Measurements from ENCODE around the gene GIMAP7. TPM values are rescaled to one million over a fixed set of nuclear protein-coding genes. Genes with fewer than 3 reads are reported as not detected.

The GIMAP7 gene
- total RNA-seq, 2 experiments from 2014 or later: 48.4 to 50.7 TPM

GRCh38 chr7:150553163-150553562 lies 38.5 kb downstream of the GIMAP7 start:
- Mint-ChIP-seq H3K9me3 (peaks cover 24% of the 10 kb centered on the region), H3K4me3 (peak overlapping the region; percentile 3), H3K36me3 (ENCODE audit: low read depth) (peaks cover 92% of the 10 kb centered on the region), H3K27me3 (no peaks in the 10 kb centered on the region), H3K27ac (peak overlapping the region; percentile 98), H3K4me1 (ENCODE audit: low read depth) (peaks cover 70% of the 10 kb centered on the region)
- DNase-seq (no peak), ATAC-seq (ENCODE audit: poor library complexity) (no peak)
- no peak for TF ChIP-seq CTCF (IDR thresholded peaks at IDR 0.05)
- Histone ChIP-seq H3K4me3 (ENCODE audit: low read length) (no peak overlapping the region), H3K9me3 (ENCODE audit: control insufficient read depth in 1 of 2, insufficient read depth in 1 of 2, low read length in 2 of 2) (peaks cover 13 to 44% of the 10 kb centered on the region in 2 experiments), H3K36me3 (ENCODE audit: insufficient read depth, low read length) (no peaks in the 10 kb centered on the region), H3K27me3 (ENCODE audit: control insufficient read depth in 1 of 2, insufficient read depth in 2 of 2, low read length in 2 of 2) (no peaks in the 10 kb centered on the region), H3K27ac (ENCODE audit: low read depth in 1 of 2, low read length in 2 of 2) (peak overlapping the region in 1 of 2 donors; percentile 57), H3K4me1 (ENCODE audit: insufficient read depth, low read length) (peaks cover 23% of the 10 kb centered on the region)
- intact Hi-C loops (cut with DNase I, micrococcal nuclease): no loop called here
- POLR2A ChIA-PET: interaction anchor here (0.9 to 5.4 kb wide), 9 partner anchors 10 to 147 kb away, joined by 3 to 39 read pairs (median 3); partner anchors contain the start of genes GIMAP4 and GIMAP6
- CTCF ChIA-PET: interaction anchor here (0.8 to 1.5 kb wide), 6 partner anchors 11 to 225 kb away, joined by 3 to 8 read pairs (median 3); partner anchors contain the start of gene GIMAP1

- ChIA-PET POLR2A (interaction anchor here (0.6 to 5.4 kb wide), 6 partner anchors 11 to 185 kb away, joined by 3 to 39 read pairs (median 4); partner anchors contain the start of genes GIMAP4, GIMAP7 and GIMAP8), CTCF (interaction anchor here (1.6 kb wide), 1 partner anchor 108 kb away, joined by 5 read pairs; no protein-coding TSS in a partner anchor)
- Histone ChIP-seq H3K27me3 (ENCODE audit: control insufficient read depth in 1 of 2, insufficient read depth in 2 of 2, low read length in 2 of 2) (no peaks in the 10 kb centered on the region), H3K4me1 (ENCODE audit: insufficient read depth, low read length) (peaks cover 24% of the 10 kb centered on the region), H3K27ac (ENCODE audit: low read depth in 1 of 2, low read length in 2 of 2) (peak overlapping the region; percentile 56 to 57), H3K36me3 (ENCODE audit: insufficient read depth, low read length) (no peaks in the 10 kb centered on the region), H3K4me3 (ENCODE audit: low read length) (no peak overlapping the region), H3K9me3 (ENCODE audit: control insufficient read depth in 1 of 2, insufficient read depth in 1 of 2, low read length in 2 of 2) (peaks cover 5 to 43% of the 10 kb centered on the region in 2 experiments)
- peaks cover 94% of the 10 kb centered on the region for H3K36me3 Mint-ChIP-seq (ENCODE audit: low read depth)
- ATAC-seq (ENCODE audit: poor library complexity) (peak; percentile 98), DNase-seq (peak in 8 of 14 experiments; percentile 18 to 89 (median 52))
- peaks cover 88% of the 10 kb centered on the region for H3K4me1 Mint-ChIP-seq (ENCODE audit: low read depth)
- H3K27me3 Mint-ChIP-seq: no peaks in the 10 kb centered on the region
- peaks cover 32% of the 10 kb centered on the region for H3K9me3 Mint-ChIP-seq
- H3K4me3 Mint-ChIP-seq: peak overlapping the region; percentile 77
- intact Hi-C loops (cut with DNase I, micrococcal nuclease): loop anchor here in 1 of 2 experiments (1.0 kb wide), 1 partner anchor 12 kb away; no protein-coding TSS in a partner anchor
- TF ChIP-seq CTCF (IDR thresholded peaks at IDR 0.05): no peak
- peak overlapping the region; percentile 98 for H3K27ac Mint-ChIP-seq
Observed at GRCh38 chr7:150556521-150557138, 42.0 kb downstream of the GIMAP7 start.

- Histone ChIP-seq H3K4me3 (ENCODE audit: low read length) (no peak overlapping the region), H3K4me1 (ENCODE audit: insufficient read depth, low read length) (peaks cover 47% of the 10 kb centered on the region), H3K27me3 (ENCODE audit: control insufficient read depth in 1 of 2, insufficient read depth in 2 of 2, low read length in 2 of 2) (no peaks in the 10 kb centered on the region), H3K36me3 (ENCODE audit: insufficient read depth, low read length) (no peaks in the 10 kb centered on the region), H3K27ac (ENCODE audit: low read depth in 1 of 2, low read length in 2 of 2) (no peak overlapping the region), H3K9me3 (ENCODE audit: control insufficient read depth in 1 of 2, insufficient read depth in 1 of 2, low read length in 2 of 2) (peaks cover 4 to 21% of the 10 kb centered on the region in 2 experiments)
- Mint-ChIP-seq H3K4me3 (no peak overlapping the region), H3K27ac (peak overlapping the region; percentile 88), H3K27me3 (no peaks in the 10 kb centered on the region), H3K36me3 (ENCODE audit: low read depth) (peaks cover 81% of the 10 kb centered on the region), H3K4me1 (ENCODE audit: low read depth) (peaks cover 87% of the 10 kb centered on the region), H3K9me3 (peaks cover 17% of the 10 kb centered on the region)
- CTCF ChIA-PET: interaction anchor here (0.6 to 1.3 kb wide), 2 partner anchors 9 to 112 kb away, joined by 3 to 5 read pairs; no protein-coding TSS in a partner anchor
- intact Hi-C loops (cut with DNase I, micrococcal nuclease): no loop called here
- POLR2A ChIA-PET: no interaction called here
- no peak for DNase-seq
- ATAC-seq (ENCODE audit: poor library complexity): no peak
- TF ChIP-seq CTCF (IDR thresholded peaks at IDR 0.05): no peak
Observed at GRCh38 chr7:150560486-150560885, 45.8 kb downstream of the GIMAP7 start.

Data from CD4-positive, alpha-beta T cell (primary cell).